H54 (cell line): ENCODE results near the gene PCDHGA1.
A peak's percentile ranks its signal among the peaks of the same experiment; 100 is the strongest.

Experiments used
- DNase-seq: peaks from one replicate; pipeline ENCODE4 v3.0.0; 2011; ENCODE audit warnings: low spot score, mixed read lengths; ENCODE audit not compliant: insufficient read length
- FAIRE-seq: peaks from 3 replicates; lab custom pipeline; 2011; peaks lifted over from hg19 to GRCh38; lab: Jason Lieb, UNC
- POLR2A ChIP-seq: IDR thresholded peaks from 2 replicates; pipeline ENCODE4 v1.6.1; 2011; ENCODE audit warnings: low read depth, mild to moderate bottlenecking, low read length

Gene PCDHGA1

DNA sequence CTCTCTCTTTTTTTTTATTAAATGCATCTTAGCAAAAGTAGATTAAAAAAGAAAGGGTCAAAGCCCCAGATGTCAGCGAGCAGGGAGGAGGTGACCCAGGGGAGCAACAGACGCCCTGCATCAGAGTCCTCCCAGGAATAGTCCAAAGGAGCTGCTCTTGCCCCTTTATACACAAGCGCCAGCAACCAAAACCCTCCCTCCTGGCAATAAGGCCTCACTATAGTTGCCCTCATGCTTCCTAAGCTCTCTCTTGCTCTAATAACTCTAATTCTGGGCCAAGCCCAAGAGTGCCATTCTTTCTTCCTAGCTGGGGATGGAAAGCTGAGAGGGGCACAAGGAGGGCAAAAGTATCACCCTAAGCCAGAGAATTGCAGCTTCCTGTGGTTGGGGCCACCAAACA lies 184.8 kb downstream of the PCDHGA1 start:
- FAIRE-seq (no peak), DNase-seq (no peak)
- TF ChIP-seq POLR2A = no peak

DNA sequence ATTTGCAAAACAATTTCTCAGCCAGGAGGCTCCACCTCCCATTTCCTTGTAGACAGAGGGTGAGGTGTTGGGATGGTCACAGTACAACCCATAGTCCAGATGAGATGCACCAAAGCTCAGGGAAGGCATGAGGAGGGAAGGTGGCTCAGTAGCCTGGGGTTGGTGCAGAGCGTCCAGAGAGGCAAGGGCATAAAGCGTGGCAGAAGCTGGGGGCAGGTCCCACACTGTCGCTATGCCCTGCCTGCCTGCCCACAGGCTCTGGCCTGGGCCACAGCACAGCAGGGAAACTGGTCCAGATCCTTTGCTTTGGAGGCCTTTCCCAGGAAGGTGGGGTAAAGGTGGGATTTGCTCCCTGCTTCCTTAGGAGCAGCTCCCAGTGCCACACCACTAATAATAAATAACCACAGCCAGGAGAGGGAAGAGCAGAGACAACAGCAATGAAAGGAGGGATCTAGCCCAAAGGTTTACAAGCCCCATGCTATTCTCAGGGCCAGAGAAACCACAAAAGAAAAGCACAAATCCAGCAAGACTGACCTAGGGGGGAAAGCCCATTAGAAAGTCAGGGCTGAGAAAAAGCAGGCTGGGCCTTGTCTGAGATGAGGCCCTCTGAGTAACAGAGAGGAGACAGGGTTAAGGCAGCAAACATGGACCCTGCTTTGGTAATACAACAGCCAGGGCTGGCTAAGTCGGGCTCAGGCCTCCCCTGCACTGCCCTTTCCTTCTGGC lies 185.8 kb downstream of the PCDHGA1 start:
- TF ChIP-seq POLR2A = no peak
- FAIRE-seq (no peak), DNase-seq (no peak)

DNA sequence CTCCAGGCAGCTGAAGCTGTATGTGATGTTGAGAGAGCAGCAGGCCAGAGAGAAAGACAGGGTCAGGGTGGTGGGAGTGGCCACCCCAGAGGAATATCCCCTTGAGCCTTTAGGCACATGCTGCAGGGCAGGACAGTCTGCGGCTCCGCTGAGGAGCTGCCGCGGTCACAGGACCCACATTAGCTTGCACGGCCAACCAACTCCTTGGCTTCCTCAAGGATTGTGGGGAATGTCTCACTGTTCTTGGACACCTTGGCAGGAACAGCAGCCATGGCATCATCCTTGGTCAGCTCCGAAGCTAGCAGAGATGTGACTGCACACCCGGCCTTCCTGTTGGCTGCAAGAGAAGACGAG lies 186.3 kb downstream of the PCDHGA1 start:
- TF ChIP-seq POLR2A = no peak
- FAIRE-seq (no peak), DNase-seq (no peak)

DNA sequence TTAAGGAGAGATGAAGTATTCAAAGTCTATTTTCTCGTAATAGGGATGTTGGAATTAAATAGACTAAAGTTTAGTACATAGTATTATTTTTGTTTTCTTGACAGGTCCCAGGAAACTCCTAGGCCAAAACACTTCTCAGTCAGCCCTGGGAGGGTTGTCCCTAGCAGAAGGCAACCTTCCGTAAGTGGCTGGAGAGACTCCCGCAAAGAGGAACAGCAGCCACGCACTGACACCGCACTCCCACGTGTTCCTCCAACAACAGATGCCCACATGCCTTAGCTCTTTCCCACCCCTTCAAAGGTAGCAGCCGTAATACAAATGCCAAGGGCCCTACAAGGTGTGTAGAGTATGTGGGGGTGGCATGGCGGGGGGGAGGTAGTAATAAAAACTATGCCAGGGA lies 187.0 kb downstream of the PCDHGA1 start:
- TF ChIP-seq POLR2A = no peak
- no peak for FAIRE-seq
- no peak for DNase-seq

DNA sequence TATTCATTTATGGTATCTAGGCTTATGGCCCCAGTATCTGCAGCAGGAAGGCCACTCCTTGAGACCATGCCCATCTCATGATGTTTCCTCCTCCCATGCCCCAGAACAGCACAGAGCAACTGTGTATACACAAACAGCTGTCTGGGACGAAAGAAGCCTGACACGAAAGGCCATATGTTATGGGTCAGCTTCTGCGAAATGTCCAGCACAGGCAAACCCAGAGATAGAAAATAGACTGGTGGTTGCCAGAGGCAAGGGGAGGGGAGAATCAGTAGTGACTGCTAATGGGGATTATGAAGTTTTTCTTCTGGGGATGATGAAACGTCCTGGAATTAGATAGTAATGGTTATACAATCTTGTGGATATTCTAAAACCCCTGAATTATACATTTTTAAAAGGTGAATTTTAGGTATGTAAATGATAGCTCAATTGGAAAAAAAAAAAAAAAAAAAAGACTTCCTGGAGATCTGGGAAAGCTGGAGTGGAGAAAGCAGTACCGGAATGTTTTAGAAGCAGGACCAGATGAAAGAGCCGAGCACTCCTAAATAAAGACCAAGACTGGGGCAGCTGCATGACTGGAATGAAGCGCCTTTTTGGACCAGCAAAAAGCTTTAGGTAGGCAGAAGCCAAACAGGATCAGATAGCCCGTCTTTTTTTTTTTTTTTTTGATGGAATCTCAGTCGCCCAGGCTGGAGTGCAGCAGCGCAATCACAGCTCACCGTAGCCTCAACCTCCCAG lies 187.7 kb downstream of the PCDHGA1 start:
- DNase-seq (no peak), FAIRE-seq (no peak)
- no peak for TF ChIP-seq POLR2A

DNA sequence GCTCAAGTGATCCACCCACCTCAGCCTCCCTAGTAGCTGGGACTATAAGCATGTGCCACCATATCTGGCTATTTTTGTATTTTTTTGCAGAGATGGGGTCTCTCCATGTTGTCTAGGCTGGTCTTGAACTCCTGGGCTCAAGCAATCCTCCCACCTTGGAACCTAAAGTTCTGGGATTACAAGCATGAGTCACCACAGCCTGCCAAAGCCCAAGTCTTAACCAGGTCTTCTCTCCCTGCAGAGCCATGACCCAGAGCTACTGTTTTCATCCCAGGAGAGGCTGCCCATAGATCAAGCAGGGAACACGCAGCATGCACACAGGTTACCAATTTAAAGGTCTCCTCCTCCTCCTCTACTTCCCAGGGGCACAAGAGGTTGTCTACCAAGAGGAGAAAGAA lies 188.3 kb downstream of the PCDHGA1 start:
- no peak for TF ChIP-seq POLR2A
- FAIRE-seq (no peak), DNase-seq (no peak)

DNA sequence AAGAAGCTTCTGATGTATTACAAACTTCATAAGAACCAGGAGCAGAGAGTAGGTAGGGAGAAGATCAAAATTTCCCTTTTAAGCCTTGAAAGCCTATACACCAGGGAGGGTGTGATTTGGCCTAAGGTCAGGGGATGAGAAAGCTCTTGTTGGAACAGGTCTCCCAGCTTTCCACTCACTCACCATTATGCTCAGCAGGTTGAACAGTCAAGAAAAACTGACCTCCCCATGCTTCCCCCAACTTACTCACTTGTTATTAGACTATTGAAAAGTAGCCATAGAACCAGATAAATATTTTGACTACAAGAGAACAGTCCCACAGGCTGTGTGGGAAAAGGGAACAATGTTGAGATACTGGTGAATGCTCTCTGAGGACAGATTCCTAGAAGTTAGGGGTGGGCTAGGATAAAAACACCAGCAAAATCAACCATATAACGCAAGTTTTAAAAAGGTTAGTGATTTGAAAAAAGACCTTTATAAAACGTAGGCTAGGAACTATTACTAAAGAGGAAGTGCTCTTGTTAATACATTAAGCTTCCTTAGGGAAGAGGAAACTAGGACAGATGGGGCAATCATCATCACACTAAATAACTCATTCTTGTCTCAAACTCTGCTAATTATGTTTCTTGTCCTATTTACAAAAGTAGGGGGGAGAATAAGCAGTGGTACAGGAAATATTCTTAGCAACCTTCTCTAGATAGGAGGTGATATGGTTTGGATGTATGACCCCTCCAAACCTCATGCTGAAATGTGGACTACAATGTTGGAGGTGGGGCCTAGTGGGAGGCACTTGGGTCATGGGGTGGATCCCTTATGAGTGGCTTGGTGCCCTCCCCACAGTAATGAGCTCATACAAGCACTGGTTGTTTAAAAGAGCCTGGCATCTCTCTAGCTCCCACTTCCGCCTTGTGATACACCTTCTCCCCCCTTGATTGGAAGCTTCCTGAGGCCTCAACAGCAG lies 189.6 kb downstream of the PCDHGA1 start:
- no peak for FAIRE-seq
- no peak for DNase-seq
- TF ChIP-seq POLR2A = no peak

DNA sequence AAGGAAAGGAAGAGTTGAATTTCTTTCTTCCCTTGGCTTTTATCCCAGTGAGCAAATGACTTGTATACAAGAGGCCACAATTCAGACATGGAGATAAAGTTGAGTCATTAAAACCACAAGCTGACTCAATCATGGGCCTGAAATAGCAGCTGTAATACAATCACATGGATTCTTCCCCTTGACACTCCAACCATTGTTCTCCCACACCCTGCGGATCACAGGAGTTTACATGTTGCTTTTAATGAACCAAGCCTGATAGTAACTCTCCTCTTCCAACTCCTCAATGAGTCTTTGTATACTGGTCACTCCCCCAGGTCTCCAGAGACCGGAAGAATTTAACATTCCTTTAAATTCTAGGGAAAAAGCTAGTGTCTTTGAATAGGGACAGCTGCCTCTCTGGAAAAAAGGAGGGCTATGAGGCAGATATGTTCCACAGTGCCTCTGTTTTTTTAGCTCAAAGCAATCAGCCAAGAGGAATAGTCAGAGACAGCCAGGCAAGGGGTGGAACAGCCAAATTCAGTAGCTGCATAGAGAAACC lies 191.0 kb downstream of the PCDHGA1 start:
- no peak for TF ChIP-seq POLR2A
- peak; percentile 88 for FAIRE-seq
- peak; percentile 73 for DNase-seq

DNA sequence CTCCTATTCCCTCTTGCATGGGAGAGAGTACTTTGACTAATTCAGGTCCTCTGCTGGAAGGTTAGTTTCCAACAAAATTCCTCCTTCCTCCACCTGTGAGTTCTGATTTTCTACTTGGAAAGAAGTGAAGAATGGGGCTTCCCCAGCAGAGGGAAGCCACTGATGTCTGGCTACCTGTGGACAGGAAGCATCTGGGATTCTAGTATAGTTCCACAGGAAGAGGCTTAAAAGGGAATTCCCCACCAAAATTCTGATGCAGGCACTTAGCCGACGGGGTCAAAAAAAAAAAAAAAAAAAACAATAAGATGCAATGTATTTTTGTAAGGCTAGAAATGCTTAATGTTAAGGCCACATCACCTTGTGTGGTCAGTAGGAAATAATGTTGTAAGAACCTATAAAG lies 192.0 kb downstream of the PCDHGA1 start:
- DNase-seq = no peak
- TF ChIP-seq POLR2A = no peak
- FAIRE-seq = no peak

DNA sequence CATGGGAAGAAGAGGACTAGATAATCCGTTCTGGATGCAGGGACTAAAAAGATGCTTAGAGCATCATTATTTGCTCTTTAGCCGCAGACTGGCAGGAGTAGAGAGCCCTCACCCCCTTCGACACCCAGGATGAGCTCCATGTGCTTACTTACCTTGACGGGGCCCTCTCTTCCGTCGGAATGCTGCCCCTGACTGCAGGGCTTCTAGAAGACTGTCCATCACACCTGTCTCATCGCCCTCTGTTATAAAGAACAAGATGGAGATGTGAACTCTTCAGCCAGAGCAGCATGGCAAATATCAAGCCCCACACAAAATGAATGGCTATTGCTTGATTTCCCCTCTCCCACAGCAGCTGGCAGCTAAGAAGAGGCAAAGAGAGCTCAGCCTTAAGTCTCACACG lies 193.7 kb downstream of the PCDHGA1 start:
- DNase-seq (no peak), FAIRE-seq (no peak)
- TF ChIP-seq POLR2A = no peak

DNA sequence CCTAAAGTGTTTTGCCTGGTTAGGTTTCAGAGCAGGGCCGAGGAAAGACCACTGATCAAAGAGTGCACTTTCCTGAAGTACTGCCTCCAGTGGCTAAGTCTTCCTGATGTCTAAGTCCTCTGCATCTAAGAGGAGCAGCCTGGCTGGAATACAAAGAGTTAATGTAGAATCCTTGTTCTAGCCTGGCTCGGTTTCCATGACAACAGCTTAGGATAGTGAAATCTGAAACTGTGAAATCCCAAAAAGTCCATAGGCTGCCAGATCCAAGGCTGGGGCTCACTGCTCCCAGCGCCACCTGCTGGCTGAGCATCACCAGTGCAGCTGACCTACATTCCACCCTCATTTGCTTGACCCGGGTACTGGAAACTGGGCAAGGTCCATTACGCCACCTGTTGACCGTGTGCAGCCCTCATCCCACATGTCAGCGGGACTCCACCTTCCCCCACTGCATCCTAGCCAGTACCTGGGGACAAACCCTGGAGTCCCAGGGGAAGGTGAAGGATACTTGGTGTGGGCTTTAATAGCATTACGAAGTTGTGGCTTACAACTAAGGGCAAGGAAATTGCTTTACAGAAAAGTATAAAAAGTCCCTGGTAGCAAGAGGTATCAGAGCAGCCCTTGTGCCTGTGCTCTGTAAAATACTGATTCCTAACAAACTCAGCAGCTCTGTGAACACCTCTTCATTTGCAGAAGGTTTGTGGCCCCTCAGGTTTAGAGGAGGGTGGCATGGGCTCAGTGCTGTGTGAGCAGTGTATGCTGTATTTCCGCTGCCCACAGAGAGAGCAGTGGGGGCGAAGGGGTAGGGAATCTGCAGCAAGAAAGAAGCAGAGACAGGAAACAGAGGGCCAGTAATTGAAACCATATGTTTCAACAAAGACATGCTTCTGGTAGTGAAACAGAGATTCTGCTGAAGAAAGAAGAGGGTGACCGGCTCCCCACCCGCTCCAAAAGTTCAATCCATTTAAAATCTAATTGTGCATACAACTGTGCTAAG lies 194.6 kb downstream of the PCDHGA1 start:
- TF ChIP-seq POLR2A = no peak
- DNase-seq (peak; percentile 83), FAIRE-seq (peak; percentile 80)

DNA sequence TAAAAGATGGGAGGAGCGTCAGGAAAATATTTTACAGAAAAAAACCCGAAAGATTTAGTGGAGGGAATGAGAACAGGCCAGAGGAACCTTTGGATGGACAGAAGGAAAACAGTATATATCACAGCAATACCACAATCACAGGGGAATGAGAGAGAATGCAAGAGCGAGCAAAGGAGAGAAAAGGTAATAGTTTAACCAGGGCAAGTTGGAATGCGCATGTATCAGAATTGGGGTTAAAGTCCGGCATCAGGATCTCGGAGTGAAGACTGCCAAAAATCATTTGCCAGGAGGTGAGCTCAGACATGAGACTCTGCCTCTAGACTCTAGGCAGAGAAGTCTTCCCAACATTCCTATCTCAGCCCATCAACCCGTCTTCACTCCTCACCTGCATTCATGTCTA lies 195.3 kb downstream of the PCDHGA1 start:
- no peak for TF ChIP-seq POLR2A
- DNase-seq (no peak), FAIRE-seq (no peak)
